Measurements from ENCODE around the gene SERBP1.
"Not testable (repeated sequence)": the region's sequence is repeated elsewhere in the genome, so short reads cannot be mapped to it uniquely, and the experiment has no call there.

The SERBP1 gene

DNA sequence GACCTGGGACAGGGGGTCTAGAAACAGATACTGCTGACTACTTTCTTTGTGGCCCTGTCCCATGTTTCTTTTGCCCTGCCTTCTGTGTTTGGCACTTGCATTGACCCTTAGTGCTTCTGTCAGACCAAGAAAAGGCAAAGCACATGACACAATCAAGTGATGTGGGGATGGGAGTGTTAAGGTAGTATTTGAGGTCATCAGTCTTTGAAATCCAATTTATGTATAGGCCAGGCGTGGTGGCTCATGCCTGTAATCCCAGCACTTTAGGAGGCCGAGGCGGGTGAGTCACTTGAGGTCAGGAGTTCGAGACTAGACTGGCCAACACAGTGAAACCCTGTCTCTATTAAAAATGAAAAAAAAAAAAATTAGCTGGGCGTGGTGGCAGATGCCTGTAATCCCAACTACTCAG, 26.0 kb downstream of the SERBP1 start:
- no peak for DNase-seq

DNA sequence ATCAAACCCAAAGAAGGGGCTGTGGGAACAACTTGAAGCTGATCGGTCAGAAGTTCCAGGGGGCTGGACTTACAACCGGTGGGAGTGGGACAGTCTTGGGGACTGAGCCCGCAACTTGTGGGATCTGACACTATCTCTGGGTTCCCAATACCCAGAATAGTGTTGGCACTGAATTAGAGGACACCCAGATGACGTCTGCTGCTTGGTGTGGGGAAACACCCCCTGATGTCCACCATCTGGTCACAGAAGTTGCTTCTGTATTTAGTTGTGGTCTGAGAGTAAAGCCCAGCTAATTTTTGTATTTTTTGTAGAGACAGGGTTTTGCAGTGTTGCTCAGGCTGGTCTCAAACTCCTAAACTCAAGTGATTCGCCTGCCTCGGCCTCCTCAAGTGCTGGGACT, 28.8 kb downstream of the SERBP1 start:
- DNase-seq = no peak

DNA sequence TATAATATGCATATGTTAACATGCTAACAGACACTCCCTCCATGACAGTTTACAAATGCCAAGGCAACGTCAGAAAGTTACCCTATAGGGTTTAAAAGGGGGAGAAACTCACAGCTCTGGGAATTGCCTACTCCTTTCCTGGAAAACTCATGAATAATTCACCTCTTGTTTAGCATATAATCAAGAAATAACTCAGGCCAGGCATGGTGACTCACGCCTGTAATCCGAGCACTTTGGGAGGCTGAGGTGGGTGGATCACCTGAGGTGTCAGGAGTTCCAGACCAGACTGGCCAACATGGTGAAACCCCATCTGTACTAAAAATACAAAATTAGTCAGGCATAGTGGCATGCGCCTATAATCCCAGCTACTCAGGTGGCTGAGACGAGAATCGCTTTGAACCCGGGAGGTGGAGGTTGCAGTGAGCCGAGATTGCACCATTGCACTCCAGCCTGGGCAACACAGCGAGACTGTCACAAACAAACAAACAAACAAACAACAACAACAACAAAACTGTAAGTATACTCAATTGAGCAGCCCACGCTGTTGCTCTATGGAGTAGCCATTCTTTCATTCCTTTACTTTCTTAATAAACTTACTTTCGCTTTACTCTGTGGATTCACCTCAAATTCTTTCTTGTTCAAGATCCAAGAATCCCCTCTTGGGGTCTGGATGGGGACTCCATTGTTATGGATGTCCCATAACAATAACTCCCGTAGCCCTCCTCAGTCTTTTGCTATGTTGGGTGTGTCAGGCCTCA, 30.0 kb downstream of the SERBP1 start:
- DNase-seq = not testable (repeated sequence)

DNA sequence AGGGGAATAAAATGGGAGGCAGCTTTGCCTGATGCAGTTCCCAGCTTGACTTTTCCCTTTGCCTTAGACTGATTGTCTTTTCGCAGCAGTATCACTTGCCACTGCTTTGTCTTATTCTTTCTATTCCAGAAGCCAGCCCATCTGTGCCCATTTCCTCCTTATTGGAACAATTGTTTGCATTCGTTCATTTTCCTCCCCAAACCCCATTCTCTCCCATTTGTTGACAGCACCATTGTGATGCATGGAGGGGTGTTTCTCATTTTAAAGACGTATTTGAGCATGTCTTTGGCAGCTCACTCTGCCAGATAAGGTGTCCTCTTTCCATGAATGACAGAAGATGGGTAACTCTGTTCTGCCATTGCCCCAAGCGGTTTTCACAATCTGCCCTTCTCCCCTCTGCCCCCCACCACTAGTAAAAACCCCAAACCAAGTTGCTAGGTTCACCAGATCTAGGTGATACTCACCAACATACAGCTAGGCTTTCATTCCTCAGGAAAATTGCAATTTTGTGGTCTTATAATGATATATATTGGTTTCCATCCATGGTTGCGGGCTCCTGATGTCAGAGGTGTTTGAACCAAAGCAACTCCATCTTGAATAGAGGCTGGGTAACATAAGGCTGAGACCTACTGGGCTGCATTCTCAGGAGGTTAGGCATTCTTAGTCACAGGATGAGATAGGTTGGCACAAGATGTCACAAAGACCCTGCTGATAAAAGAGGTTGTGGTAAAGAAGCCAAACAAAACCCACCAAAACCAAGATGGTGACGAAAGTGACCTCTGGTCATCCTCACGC, 30.8 kb downstream of the SERBP1 start:
- no peak for DNase-seq

DNA sequence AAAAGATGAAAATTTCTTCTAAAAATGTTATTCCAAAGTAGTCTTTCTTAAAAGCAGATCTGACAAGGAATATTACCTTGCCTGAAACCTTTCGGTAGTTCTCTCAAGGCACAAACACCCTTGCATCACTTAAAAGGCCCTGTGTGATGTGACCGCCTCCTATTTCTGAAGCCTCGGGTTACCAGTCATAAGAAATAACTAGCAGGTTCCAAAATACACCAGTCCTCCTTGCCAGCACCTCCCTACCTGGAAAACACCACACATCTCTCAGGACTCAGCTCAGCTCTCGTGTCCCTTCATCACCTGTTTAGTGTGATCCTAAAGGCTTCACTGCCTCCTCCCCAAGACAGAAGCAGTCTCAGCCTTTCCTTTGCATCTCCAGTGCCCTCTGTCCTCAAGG, 35.7 kb downstream of the SERBP1 start:
- DNase-seq = no peak

DNA sequence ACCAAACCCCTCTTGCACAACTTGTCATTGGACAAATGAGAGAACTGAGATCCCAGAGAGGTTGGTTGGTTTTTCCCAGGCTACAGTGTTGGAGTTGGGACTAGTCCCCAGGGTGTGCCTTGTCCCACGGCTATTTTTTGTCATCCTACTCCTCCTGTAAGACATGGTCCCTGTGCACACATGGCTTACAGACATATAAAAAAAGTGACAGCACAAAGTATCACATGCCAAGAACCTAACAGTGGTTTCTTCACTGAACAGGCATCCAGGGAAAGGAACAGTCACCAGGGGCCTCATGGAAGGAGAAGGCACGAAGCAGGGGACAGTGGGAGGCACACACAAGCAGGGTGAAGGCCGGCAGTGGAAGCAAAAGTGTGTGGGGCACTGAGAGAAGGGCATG, 36.5 kb downstream of the SERBP1 start:
- no peak for DNase-seq

DNA sequence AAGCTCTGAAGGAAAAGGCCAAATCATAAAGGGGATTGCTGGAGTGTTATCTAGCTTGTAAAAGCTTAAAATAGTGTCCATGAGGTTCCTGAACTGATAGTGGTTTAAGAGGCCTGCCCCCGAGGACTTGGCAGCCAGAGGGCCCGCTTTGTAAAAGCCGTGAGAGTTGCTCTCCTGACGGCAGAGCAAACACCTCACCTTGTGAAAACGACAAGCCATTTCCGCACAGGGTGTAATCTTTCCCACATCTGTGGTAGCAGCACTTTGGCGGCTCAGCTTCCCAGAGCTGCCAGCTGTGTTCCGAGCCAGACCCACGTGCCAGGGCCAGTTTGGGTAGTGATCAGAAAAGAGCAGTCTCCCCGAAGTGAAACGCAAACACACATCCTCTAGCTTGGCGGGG, 37.0 kb downstream of the SERBP1 start:
- no peak for DNase-seq

DNA sequence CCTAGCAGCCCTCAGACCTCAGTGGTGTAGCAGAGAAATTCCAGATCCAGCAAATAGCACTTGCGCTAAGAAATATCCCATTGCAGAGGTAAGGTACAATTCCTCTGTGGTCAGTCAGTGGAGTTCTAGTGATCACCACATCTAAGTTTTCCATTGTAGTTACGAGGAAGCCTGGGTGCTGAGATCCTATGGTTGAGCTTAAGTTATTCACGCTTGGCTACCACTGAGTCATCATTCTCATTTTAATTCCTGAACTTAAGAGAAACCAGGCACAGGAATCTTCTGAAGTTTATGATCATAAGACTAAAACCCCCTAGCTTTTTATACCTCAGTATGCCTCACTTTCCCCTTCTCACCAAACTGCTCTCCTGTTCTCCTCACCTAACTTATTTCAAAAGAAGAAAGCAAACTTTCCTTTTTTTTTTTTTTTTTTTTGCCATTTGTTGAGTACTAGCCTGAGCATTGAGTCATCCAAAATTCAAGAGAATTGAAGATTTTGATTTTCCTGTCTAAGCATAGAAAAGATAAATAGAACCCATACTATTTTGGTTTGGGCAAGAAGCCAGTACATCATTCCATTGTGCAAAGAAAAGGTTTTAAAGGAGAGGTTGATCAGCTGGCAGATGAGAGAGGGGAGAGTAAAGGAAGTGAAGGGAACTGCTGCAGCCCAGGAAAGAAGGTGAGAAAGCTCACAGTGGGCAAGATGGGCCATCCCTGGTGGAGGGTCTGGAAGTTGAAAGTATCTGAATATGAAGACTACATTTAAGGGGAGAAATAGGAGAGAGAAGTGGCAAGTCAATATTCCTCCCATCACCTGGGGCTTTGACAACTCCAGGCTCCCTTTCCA, 39.9 kb downstream of the SERBP1 start:
- DNase-seq = no peak

DNA sequence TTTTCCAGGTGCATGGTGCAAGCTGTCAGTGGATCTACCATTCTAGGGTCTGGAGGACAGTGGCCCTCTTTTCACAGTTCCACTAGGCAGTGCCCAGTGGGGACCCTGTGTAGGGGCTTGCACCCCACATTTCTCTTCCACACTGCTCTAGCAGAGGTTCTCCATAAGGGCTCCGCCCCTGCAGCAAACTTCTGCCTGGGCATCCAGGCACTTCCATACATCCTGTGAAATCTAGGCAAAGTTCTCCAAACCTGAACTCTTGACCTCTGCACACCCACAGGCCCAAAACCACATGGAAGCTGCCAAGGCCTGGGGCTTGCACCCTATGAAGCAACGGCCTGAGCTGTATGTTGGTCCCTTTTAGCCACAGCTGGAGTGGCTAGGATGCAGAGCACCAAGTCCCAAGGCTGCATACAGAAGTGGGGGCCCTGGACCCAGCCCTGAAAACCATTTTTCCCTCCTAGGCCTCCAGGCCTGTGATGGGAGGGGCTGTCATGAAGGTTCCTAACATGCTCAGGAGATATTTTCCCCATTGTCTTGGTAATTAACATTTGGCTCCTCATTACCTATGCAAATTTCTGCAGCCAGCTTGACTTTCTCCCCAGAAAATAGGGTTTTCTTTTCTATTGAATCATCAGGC, 46.1 kb downstream of the SERBP1 start:
- DNase-seq = no peak

DNA sequence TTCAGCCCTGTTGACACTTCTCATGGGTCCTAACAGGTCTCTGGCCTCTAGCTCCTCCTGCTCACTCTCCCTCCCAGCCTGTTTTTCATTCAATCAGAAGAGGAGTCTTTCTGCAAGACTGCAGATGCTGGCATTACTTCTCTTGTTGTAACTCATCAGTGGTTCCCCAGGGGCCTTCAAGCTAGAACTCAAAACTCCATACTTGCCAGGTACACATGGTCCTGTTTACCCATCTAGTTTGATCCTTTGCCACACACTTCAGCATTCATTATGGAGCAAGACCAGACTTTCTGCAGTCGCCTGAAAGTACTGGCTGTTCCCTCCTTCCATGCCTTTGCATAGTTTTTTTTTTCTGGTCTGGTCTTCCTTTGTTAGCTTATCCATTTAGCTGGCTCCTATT, 47.9 kb downstream of the SERBP1 start:
- DNase-seq = no peak

DNA sequence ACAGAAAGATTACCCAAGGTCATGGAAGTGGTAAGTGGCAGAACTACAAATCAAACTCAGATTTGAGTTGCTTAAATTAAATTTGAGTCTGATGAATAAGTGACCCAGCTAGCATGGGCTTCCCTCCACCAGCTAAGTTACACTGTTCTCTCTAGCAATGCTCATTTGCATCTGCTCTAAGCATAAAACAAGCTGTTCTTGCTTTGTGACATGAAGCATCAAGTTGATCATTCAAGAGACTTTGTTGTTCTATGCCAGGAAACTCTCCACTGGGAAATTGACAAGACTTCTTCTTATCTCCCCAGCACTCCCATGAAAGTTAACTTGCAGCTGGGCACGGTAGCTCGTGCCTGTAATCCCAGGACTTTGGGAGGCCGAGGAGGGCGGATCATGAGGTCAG, 49.0 kb downstream of the SERBP1 start:
- DNase-seq = no peak

DNA sequence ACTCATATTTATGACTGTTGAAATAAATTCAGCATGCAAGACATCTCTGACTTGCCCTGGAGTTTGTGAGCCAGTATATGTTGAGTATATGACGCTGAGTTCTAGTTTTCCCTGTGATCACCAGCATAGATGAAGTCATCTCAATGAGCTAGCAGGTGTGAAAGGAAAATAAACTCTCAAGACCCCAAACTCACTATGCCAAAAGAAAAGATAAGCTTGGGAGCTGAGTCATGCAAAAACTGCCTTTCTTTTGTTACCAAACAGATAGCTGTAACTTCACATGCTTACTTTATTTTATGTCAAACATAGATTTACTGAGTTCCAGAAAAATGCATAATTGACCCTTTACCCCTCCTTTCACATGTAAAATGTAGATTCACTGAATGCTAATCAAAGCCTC, 52.9 kb downstream of the SERBP1 start:
- no peak for DNase-seq

DNA sequence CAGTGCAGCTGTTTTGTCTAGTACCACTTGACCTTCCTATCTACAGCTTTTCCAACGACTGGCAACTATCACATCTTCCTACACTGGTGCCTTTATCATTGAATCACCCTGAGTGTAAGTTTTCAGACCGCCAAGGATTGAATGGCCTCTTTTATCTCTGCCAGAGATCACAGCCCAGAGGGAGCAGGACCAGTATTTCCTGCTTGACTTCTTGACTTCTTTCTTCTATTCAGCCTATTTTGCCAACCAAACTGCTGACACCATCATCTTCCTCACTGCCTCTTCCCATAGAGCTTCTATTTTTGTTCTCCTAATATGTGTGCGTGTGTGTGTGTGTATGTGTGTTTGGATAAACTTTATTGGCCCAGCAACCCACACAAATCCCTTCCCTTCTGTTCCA, 53.8 kb downstream of the SERBP1 start:
- DNase-seq = no peak

DNA sequence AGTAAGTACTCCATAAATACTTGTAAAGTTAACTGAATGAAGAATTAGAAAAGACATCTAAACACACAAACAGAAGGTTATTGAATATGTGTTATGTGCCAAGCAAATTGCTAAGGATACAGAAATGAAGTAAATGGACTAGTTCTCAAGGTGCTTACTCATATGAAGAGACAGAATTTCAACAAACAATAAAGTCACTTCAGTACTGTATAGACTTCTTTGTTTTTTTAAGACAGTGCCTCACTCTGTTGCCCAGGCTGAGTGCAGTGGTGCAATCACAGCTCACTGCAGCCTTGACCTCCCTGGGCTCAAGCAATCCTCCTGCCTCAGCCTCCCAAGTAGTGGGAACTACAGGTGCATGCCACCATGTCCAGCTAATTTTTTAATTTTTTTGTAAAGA, 57.3 kb downstream of the SERBP1 start:
- no peak for DNase-seq

DNA sequence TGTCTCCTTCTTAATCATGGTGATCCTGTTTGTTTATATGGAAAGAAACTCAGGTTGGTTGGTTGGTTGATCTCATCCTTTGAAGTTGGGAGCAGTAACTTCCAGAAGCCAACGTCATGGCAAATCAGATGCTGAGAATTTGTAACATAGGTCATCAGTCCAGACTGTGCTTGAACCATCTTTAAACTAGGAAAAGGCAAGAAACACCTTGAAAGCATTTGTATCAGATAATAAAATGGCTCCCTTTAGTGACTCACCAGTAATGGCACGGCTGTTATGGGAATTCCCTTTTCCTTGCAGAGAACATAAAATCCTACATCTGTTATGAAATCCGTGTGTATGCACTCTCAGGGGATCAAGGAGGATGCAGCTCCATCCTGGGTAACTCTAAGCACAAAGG, 58.1 kb downstream of the SERBP1 start:
- DNase-seq = no peak

DNA sequence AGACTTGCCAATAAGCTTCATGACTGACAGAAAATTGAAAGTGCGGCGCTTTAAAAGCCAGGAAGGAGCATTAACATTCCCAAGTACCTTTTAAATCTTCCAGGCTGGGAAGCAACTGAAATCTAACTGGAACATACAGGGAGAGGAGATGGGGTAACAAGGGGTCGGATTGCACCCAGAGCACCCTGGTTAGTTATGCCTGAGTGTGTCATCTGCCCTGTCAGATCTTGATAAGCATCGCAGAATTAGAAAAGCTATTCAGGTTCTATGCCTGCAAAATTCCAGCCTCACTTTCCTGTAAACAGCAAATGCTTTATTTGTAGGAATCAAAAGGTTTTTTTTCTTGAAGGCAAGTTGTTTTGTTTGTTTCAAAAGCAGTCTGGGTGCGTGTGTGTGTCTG, 58.5 kb downstream of the SERBP1 start:
- DNase-seq = no peak

DNA sequence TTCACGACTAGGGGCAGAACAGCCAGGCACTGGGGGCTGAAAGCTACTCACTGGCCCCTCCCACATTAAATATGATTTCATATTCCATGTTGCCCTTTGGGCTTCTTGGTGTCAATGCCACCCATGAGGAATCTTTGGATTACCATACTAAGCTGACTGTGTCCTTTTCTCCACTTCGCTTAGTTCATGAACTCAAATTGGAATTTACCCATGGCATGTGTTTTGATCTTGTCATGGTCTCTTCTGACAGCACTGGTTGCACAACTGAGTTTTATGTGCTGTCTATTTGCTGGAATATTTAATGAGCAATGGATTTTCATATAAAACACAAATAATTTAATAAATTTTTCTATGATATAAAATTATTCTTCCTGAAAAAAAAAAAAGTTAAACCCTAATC, 59.2 kb downstream of the SERBP1 start:
- no peak for DNase-seq

DNA sequence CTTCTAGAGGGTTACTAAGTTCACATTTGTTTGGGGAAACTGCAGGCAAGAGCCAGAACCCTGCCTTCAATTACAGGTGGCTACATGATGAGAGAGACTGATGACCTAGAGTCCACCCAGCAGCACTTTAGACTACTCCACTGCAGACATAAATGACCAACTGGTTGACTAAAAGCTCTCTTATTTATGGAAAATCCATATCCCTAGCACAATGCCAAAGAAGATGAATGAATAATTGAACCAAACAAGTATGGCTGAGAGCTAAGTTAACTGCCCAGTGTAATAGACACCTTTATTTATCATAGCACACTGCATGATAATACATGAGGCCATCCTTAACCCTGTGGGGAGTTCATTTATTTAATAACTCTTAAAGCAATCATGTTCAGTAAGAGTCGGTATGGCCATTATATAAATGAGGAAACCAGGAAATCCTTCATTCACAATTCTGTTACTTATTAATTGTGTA, 62.1 kb downstream of the SERBP1 start:
- DNase-seq = no peak

DNA sequence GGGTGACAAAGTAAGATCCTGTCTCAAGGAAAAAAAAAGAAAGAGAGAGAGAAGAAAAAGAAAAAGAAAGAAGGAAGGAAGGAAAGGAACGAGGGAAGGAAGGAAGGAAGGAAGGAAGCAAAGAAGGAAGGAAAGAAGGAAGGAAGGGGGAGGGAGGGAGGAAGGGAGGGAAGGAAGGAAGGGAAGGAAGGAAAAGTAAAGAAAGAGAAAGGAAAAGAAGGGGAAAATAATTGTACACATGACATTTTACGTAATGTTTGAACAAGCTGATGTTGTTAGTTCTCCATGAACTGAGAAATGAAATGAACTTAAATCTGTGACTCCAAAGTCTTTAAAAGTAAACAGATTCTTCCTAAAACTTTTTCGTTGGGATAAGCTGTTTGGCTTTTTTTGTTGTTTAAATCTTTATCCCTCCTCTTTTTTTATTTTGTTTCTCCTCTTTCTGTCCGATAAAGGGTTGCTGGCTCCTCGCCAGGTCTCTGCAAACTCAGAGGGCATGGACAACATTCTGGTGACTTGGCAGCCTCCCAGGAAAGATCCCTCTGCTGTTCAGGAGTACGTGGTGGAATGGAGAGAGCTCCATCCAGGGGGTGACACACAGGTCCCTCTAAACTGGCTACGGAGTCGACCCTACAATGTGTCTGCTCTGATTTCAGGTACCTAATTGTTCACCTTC, 62.7 kb downstream of the SERBP1 start:
- no peak for DNase-seq

DNA sequence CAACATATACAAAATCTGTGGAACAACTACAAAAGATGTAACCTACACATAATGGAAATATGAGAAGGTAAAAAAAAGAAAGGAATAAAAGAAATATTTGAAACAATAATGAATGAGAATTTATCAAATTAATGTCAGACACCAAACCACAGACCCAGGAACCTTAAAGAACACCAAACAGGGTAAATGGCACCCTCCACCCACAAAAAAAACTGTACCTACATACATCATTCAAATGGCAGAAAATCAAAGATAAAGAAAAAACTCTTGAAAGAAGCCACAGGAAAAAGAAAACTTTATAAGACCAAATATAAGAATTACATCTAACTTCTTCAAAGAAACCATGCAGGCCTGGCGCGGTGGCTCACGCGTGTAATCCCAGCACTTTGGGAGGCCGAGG, 68.6 kb downstream of the SERBP1 start:
- no peak for DNase-seq

DNA sequence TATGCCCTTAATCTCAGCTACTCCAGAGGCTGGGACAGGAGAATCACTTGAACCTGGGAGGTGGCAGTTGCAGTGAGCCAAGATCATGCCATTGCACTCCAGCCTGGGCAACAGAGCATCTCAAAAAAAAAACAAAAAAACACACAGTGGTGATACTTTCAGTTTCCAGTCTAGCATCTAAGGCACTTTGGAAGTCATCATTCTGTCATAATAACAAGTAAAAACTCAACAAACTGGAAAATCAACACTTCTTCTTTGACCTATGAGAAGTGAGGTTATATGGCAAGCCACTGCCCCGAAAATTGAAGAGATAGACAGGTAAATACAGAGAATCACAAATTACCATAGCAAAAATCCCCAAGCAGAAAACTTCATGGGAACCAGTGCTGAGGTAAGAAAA, 70.6 kb downstream of the SERBP1 start:
- DNase-seq = no peak

Measured in SIG-M5 (cell line).